ENCODE data around the gene CACNB2.

Gene CACNB2

GRCh38 chr10:18400906-18401245, 260.7 kb downstream of the CACNB2 start:
- in situ Hi-C loops (cut with MboI; ENCODE audit: low pct_unique_long_range_greater_than_20kb, low sequenced_read_pairs, unreplicated experiment) = no loop called here
- DNase-seq (ENCODE audit: low spot score) = no peak
- TF ChIP-seq, protein P1, sequence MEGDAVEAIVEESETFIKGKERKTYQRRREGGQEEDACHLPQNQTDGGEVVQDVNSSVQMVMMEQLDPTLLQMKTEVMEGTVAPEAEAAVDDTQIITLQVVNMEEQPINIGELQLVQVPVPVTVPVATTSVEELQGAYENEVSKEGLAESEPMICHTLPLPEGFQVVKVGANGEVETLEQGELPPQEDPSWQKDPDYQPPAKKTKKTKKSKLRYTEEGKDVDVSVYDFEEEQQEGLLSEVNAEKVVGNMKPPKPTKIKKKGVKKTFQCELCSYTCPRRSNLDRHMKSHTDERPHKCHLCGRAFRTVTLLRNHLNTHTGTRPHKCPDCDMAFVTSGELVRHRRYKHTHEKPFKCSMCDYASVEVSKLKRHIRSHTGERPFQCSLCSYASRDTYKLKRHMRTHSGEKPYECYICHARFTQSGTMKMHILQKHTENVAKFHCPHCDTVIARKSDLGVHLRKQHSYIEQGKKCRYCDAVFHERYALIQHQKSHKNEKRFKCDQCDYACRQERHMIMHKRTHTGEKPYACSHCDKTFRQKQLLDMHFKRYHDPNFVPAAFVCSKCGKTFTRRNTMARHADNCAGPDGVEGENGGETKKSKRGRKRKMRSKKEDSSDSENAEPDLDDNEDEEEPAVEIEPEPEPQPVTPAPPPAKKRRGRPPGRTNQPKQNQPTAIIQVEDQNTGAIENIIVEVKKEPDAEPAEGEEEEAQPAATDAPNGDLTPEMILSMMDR (IDR thresholded peaks at IDR 0.05; ENCODE audit: extremely low read depth, insufficient read depth, missing control alignments) = no peak

GRCh38 chr10:18401416-18402195, 261.4 kb downstream of the CACNB2 start:
- in situ Hi-C loops (cut with MboI; ENCODE audit: low pct_unique_long_range_greater_than_20kb, low sequenced_read_pairs, unreplicated experiment) = no loop called here
- TF ChIP-seq, protein P1 (IDR thresholded peaks at IDR 0.05; ENCODE audit: extremely low read depth, insufficient read depth, missing control alignments) = no peak
- no peak for DNase-seq (ENCODE audit: low spot score)

DNA sequence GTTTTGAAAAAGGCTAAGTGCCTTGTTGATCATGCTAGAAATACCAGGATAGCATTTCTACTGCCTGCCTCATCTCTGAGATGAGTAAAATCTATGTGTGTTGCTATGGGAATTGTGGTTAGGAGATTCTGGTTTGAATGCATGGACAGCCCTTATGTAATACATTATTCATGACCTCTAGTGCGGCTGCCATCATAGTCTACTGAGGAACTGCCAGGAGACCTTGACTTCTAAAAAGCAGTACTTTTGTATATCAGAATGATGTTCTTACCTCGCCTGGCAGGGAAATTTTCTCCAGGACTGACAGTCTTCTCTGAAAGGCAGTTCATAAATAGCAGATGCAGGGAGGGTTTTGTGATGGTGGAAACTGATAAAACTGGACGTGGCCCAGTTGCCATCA, 262.6 kb downstream of the CACNB2 start:
- TF ChIP-seq, protein P1 (IDR thresholded peaks at IDR 0.05; ENCODE audit: extremely low read depth, insufficient read depth, missing control alignments) = no peak
- in situ Hi-C loops (cut with MboI; ENCODE audit: low pct_unique_long_range_greater_than_20kb, low sequenced_read_pairs, unreplicated experiment) = no loop called here
- no peak for DNase-seq (ENCODE audit: low spot score)

- in situ Hi-C loops (cut with MboI; ENCODE audit: low pct_unique_long_range_greater_than_20kb, low sequenced_read_pairs, unreplicated experiment) = no loop called here
- TF ChIP-seq, protein P1 (IDR thresholded peaks at IDR 0.05; ENCODE audit: extremely low read depth, insufficient read depth, missing control alignments) = no peak
- no peak for DNase-seq (ENCODE audit: low spot score)
Observed at GRCh38 chr10:18404530-18404929, 264.3 kb downstream of the CACNB2 start.

GRCh38 chr10:18406136-18406535, 265.9 kb downstream of the CACNB2 start:
- TF ChIP-seq, protein P1 (IDR thresholded peaks at IDR 0.05; ENCODE audit: extremely low read depth, insufficient read depth, missing control alignments) = no peak
- in situ Hi-C loops (cut with MboI; ENCODE audit: low pct_unique_long_range_greater_than_20kb, low sequenced_read_pairs, unreplicated experiment) = no loop called here
- DNase-seq (ENCODE audit: low spot score) = no peak

- TF ChIP-seq, protein P1 (IDR thresholded peaks at IDR 0.05; ENCODE audit: extremely low read depth, insufficient read depth, missing control alignments) = no peak
- DNase-seq (ENCODE audit: low spot score) = no peak
- in situ Hi-C loops (cut with MboI; ENCODE audit: low pct_unique_long_range_greater_than_20kb, low sequenced_read_pairs, unreplicated experiment) = no loop called here
Observed at GRCh38 chr10:18409599-18410397, 269.6 kb downstream of the CACNB2 start.
